ENCODE data around the gene A1BG.

The A1BG gene

DNA sequence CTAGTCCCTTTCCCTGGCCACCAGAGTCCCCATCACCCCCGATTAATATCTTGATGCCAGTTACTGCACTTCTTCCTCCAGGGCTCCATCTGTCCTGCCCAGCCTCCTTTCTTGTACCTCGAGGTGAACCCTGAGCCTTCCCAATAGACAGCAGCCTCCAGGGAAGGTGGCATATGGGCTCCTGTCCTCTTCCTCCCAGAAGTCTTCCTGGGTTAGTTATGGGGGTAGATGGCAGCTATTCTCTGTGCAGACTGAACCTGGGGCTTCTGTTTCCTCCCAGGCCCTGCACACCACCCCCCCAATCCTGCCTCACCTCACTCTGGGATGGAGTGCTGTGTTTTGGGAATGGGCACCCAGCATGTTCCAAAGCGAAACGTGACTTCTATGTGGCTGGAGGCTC, 44.8 kb upstream of the A1BG start:
- H3K27ac ChIP-seq = peak overlapping the region; percentile 96
- TF ChIP-seq CTCF (IDR thresholded peaks at IDR 0.05) = no peak
- no peak for TF ChIP-seq ZFX (IDR thresholded peaks at IDR 0.05; ENCODE audit: borderline replicate concordance)

GRCh38 chr19:58397533-58398037, 44.3 kb upstream of the A1BG start:
- H3K27ac ChIP-seq = peak overlapping the region; percentile 96
- no peak for TF ChIP-seq ZFX (IDR thresholded peaks at IDR 0.05; ENCODE audit: borderline replicate concordance)
- no peak for TF ChIP-seq CTCF (IDR thresholded peaks at IDR 0.05)

DNA sequence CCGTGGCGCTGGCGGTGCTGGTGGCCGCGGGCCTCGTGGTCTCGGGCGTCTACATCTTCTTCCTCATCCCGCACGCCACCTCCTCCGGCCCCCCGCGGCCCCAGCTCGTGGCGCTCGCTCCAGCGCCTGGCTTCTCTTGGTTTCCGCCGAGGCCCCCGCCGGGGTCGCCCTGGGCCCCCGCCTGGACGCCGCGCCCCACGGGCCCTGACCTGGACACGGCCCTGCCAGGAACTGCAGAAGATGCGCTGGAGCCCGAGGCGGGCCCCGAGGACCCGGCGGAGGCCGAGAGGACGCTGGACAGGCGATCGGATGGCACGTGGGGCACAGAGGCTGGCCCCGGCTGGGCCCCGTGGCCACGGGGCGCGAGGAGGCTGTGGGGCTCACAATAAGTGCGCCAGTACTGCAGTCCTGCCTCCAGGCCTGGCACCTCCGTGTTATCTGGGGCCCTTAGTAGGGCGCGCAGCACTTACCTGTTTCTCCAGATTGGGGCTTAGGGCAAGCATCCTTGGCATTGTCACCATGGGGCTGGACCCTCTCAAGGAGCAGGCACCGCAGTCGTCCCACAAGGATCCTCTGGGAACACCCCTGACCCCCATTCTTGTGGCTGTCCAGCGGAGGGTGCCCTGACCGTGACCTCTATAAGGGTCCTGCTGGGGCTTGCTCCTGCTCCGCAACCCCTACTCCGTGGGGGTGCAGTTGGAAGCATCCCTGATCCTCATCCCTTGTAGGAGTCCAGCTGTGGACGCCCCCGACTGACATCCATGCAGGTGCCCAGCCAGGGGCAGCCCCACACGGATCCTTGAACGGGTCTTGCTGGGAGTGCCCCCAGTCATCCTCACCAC, 43.6 kb upstream of the A1BG start:
- peak overlapping the region; percentile 82 for H3K27ac ChIP-seq
- TF ChIP-seq ZFX (IDR thresholded peaks at IDR 0.05; ENCODE audit: borderline replicate concordance) (no peak), CTCF (IDR thresholded peaks at IDR 0.05) (no peak)

DNA sequence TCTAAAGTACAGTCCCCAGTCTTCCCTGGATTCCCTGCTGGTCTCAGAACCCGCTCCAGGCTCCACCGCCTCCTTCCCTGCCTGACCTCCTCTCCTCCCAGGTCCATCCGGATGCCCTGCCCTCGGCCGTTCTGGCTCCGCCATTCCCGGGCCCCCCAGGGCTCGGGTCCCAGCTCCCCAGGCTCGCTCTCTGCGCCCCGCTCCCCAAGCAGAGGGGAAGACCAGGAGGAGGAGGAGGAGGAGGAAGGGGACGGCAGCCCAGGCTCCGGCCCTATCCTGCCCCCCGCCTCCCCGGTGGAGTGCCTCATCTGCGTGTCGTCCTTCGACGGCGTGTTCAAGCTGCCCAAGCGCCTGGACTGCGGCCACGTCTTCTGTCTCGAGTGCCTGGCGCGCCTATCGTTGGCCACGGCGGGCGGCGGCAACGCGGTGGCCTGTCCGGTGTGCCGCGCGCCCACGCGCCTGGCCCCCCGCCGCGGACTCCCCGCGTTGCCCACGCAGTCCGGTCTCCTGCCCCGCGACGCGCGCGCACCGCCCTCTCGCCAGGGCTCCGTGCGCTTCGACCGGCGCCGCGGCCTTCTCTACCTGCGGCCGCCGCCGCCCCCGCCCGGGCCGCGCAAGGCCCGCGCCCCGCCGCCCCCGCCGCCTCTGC, 42.8 kb upstream of the A1BG start:
- H3K27ac ChIP-seq = peak overlapping the region; percentile 82

DNA sequence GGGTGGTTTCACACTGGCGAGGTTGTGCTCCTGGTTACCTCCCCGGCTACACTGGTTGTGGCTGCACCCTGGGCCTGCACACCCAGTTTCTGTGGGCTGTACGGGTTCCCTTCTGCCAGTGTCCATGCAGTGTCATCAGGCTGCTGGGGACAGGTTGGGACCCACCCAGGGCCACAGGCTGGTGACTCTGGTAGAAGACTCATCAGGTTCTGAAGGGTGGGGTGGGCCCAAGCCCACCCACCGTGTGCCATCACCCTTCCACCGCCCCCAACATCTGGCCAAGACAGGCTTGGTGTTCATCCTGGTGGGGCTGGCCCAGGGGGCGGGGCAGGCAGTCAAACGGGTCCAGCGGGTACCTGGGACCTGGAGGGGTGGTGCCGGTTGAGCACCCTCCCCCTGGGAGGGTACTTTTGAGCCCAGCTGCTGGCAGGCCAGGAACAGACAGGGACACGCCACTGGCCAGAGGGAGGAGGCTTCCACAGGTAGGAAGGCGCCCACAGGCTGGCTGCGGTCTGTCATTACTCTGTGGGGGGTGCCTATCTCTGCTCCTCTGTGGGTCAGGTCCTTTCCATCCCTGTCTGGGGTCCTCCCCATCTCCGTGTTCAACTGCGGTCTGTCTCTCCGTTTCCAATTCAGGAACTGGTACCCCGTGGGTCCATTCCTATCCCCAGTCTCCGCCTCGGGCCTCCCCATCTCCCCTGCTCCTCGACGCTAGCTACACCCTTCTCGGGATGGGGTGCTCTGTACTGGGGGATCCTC, 42.1 kb upstream of the A1BG start, which contains the start of gene RNF225:
Gene RNF225, plus strand, starts transcription at position 437 of the 759 bp plus-strand sequence. CDS start 434 bp downstream, outside the sequence.
- TF ChIP-seq ZFX (IDR thresholded peaks at IDR 0.05; ENCODE audit: borderline replicate concordance) (no peak), CTCF (IDR thresholded peaks at IDR 0.05) (no peak)
- peak within 1 kb of the TSS; percentile 82 for H3K27ac ChIP-seq

More for the DNA sequence above, 42.8 kb upstream of the A1BG start:
- TF ChIP-seq CTCF (IDR thresholded peaks at IDR 0.05) (no peak), ZFX (IDR thresholded peaks at IDR 0.05; ENCODE audit: borderline replicate concordance) (no peak)

- TF ChIP-seq ZFX (IDR thresholded peaks at IDR 0.05; ENCODE audit: borderline replicate concordance) (no peak), CTCF (IDR thresholded peaks at IDR 0.05) (no peak)
- H3K27ac ChIP-seq = peak overlapping the region; percentile 82
Observed at GRCh38 chr19:58394821-58395219, 41.5 kb upstream of the A1BG start.
